Measurements from ENCODE around the gene CHADL.

GRCh38 chr22:41241133-41241676 is 474 bp upstream of the CHADL start:
- TF ChIP-seq CTCF (IDR thresholded peaks at IDR 0.05; ENCODE audit: low read length) (no peak), EZH2 (optimal IDR thresholded peaks at IDR 0.05; ENCODE audit: low read depth, low read length) (no peak), EZH2phosphoT487 (IDR thresholded peaks at IDR 0.05; ENCODE audit: low read length) (no peak)
